ENCODE data around the gene NFYC.
A peak's percentile ranks its signal among the peaks of the same experiment; 100 is the strongest.

The NFYC gene

GRCh38 chr1:40781608-40781971, 90.1 kb downstream of the NFYC start:
- H3K9ac ChIP-seq (ENCODE audit: low read depth, low read length): no peak overlapping the region
- peaks cover 14% of the 10 kb centered on the region for H3K4me1 ChIP-seq (ENCODE audit: control insufficient read depth, insufficient read depth, low read length)
- no peak overlapping the region for H3K4me2 ChIP-seq (ENCODE audit: low read length)
- H3K36me3 ChIP-seq (ENCODE audit: insufficient read depth, low read length): no peaks in the 10 kb centered on the region
- peaks cover 21% of the 10 kb centered on the region for H3K27me3 ChIP-seq (ENCODE audit: control insufficient read depth, insufficient read depth, low read length)
- no peak overlapping the region for H3K4me3 ChIP-seq (ENCODE audit: low read length)
- no peaks in the 10 kb centered on the region for H3K9me3 ChIP-seq (replicated peaks; ENCODE audit: low read length)

- H3K9ac ChIP-seq (ENCODE audit: low read depth, low read length): no peak overlapping the region
- H3K9me3 ChIP-seq (replicated peaks; ENCODE audit: low read length): no peaks in the 10 kb centered on the region
- no peaks in the 10 kb centered on the region for H3K36me3 ChIP-seq (ENCODE audit: insufficient read depth, low read length)
- H3K4me3 ChIP-seq (ENCODE audit: low read length): peak overlapping the region; percentile 39
- H3K27me3 ChIP-seq (ENCODE audit: control insufficient read depth, insufficient read depth, low read length): peaks cover 21% of the 10 kb centered on the region
- H3K4me2 ChIP-seq (ENCODE audit: low read length): peak overlapping the region; percentile 83
- H3K4me1 ChIP-seq (ENCODE audit: control insufficient read depth, insufficient read depth, low read length): peaks cover 14% of the 10 kb centered on the region
Measured at GRCh38 chr1:40782371-40782956, 91.0 kb downstream of the NFYC start.

GRCh38 chr1:40783001-40783905, 91.7 kb downstream of the NFYC start, which contains the start of gene KCNQ4:
KCNQ4 (plus strand) TSS chr1:40783787; CDS start chr1:40784094, 307 bp downstream.
- no peaks in the 10 kb centered on the region for H3K9me3 ChIP-seq (replicated peaks; ENCODE audit: low read length)
- peak within 1 kb of the TSS; percentile 63 for H3K4me3 ChIP-seq (ENCODE audit: low read length)
- no peak within 1 kb of the TSS for H3K9ac ChIP-seq (ENCODE audit: low read depth, low read length)
- H3K36me3 ChIP-seq (ENCODE audit: insufficient read depth, low read length): no peaks in the 10 kb centered on the region
- peaks cover 21% of the 10 kb centered on the region for H3K27me3 ChIP-seq (ENCODE audit: control insufficient read depth, insufficient read depth, low read length)
- H3K4me1 ChIP-seq (ENCODE audit: control insufficient read depth, insufficient read depth, low read length): peaks cover 14% of the 10 kb centered on the region
- H3K4me2 ChIP-seq (ENCODE audit: low read length): peak within 1 kb of the TSS; percentile 83

GRCh38 chr1:40784141-40784770, 92.8 kb downstream of the NFYC start:
- Histone ChIP-seq H3K4me3 (ENCODE audit: low read length) (peak overlapping the region; percentile 61), H3K9ac (ENCODE audit: low read depth, low read length) (no peak overlapping the region), H3K4me2 (ENCODE audit: low read length) (peak overlapping the region; percentile 83), H3K36me3 (ENCODE audit: insufficient read depth, low read length) (no peaks in the 10 kb centered on the region), H3K4me1 (ENCODE audit: control insufficient read depth, insufficient read depth, low read length) (peaks cover 14% of the 10 kb centered on the region), H3K9me3 (replicated peaks; ENCODE audit: low read length) (no peaks in the 10 kb centered on the region), H3K27me3 (ENCODE audit: control insufficient read depth, insufficient read depth, low read length) (peaks cover 25% of the 10 kb centered on the region)

GRCh38 chr1:40784771-40785151, 93.3 kb downstream of the NFYC start:
- Histone ChIP-seq H3K9ac (ENCODE audit: low read depth, low read length) (no peak overlapping the region), H3K4me2 (ENCODE audit: low read length) (no peak overlapping the region), H3K4me1 (ENCODE audit: control insufficient read depth, insufficient read depth, low read length) (peaks cover 14% of the 10 kb centered on the region), H3K36me3 (ENCODE audit: insufficient read depth, low read length) (no peaks in the 10 kb centered on the region), H3K4me3 (ENCODE audit: low read length) (no peak overlapping the region), H3K9me3 (replicated peaks; ENCODE audit: low read length) (no peaks in the 10 kb centered on the region), H3K27me3 (ENCODE audit: control insufficient read depth, insufficient read depth, low read length) (peaks cover 27% of the 10 kb centered on the region)

GRCh38 chr1:40785446-40785845, 93.9 kb downstream of the NFYC start:
- Histone ChIP-seq H3K9ac (ENCODE audit: low read depth, low read length) (no peak overlapping the region), H3K9me3 (replicated peaks; ENCODE audit: low read length) (no peaks in the 10 kb centered on the region), H3K27me3 (ENCODE audit: control insufficient read depth, insufficient read depth, low read length) (peaks cover 30% of the 10 kb centered on the region), H3K4me3 (ENCODE audit: low read length) (no peak overlapping the region), H3K36me3 (ENCODE audit: insufficient read depth, low read length) (no peaks in the 10 kb centered on the region), H3K4me2 (ENCODE audit: low read length) (no peak overlapping the region), H3K4me1 (ENCODE audit: control insufficient read depth, insufficient read depth, low read length) (peaks cover 14% of the 10 kb centered on the region)

GRCh38 chr1:40786171-40786994, 94.9 kb downstream of the NFYC start:
- Histone ChIP-seq H3K4me1 (ENCODE audit: control insufficient read depth, insufficient read depth, low read length) (peaks cover 14% of the 10 kb centered on the region), H3K4me3 (ENCODE audit: low read length) (no peak overlapping the region), H3K4me2 (ENCODE audit: low read length) (no peak overlapping the region), H3K9me3 (replicated peaks; ENCODE audit: low read length) (no peaks in the 10 kb centered on the region), H3K27me3 (ENCODE audit: control insufficient read depth, insufficient read depth, low read length) (peaks cover 38% of the 10 kb centered on the region), H3K36me3 (ENCODE audit: insufficient read depth, low read length) (no peaks in the 10 kb centered on the region), H3K9ac (ENCODE audit: low read depth, low read length) (no peak overlapping the region)

- Histone ChIP-seq H3K27me3 (ENCODE audit: control insufficient read depth, insufficient read depth, low read length) (peaks cover 42% of the 10 kb centered on the region), H3K9ac (ENCODE audit: low read depth, low read length) (no peak overlapping the region), H3K4me2 (ENCODE audit: low read length) (no peak overlapping the region), H3K4me3 (ENCODE audit: low read length) (no peak overlapping the region), H3K9me3 (replicated peaks; ENCODE audit: low read length) (no peaks in the 10 kb centered on the region), H3K4me1 (ENCODE audit: control insufficient read depth, insufficient read depth, low read length) (peaks cover 13% of the 10 kb centered on the region), H3K36me3 (ENCODE audit: insufficient read depth, low read length) (no peaks in the 10 kb centered on the region)
Measured at GRCh38 chr1:40786995-40787705, 95.6 kb downstream of the NFYC start.

GRCh38 chr1:40787737-40788560, 96.4 kb downstream of the NFYC start:
- H3K9ac ChIP-seq (ENCODE audit: low read depth, low read length): no peak overlapping the region
- H3K27me3 ChIP-seq (ENCODE audit: control insufficient read depth, insufficient read depth, low read length): peaks cover 41% of the 10 kb centered on the region
- H3K4me2 ChIP-seq (ENCODE audit: low read length): no peak overlapping the region
- H3K4me3 ChIP-seq (ENCODE audit: low read length): no peak overlapping the region
- peaks cover 5% of the 10 kb centered on the region for H3K4me1 ChIP-seq (ENCODE audit: control insufficient read depth, insufficient read depth, low read length)
- H3K9me3 ChIP-seq (replicated peaks; ENCODE audit: low read length): no peaks in the 10 kb centered on the region
- H3K36me3 ChIP-seq (ENCODE audit: insufficient read depth, low read length): no peaks in the 10 kb centered on the region
